D721Med (cell line): ENCODE results near the gene GPX3.

Source experiments
- DNase-seq: peaks from one replicate; pipeline ENCODE4 v3.0.0; 2011; ENCODE audit warnings: low spot score; ENCODE audit not compliant: insufficient read length
- FAIRE-seq: peaks from 2 replicates; lab custom pipeline; 2011; peaks lifted over from hg19 to GRCh38; lab: Jason Lieb, UNC
- CTCF ChIP-seq: IDR thresholded peaks from 2 replicates; pipeline ENCODE4 v1.5.1; 2012; ENCODE audit warnings: mild to moderate bottlenecking, control low read depth; ENCODE audit not compliant: insufficient read depth; ENCODE audit errors: missing control alignments

GPX3 gene

GRCh38 chr5:151071021-151071420 is 50.6 kb downstream of the GPX3 start:
- TF ChIP-seq CTCF = no peak
- FAIRE-seq = no peak
- DNase-seq = no peak

DNA sequence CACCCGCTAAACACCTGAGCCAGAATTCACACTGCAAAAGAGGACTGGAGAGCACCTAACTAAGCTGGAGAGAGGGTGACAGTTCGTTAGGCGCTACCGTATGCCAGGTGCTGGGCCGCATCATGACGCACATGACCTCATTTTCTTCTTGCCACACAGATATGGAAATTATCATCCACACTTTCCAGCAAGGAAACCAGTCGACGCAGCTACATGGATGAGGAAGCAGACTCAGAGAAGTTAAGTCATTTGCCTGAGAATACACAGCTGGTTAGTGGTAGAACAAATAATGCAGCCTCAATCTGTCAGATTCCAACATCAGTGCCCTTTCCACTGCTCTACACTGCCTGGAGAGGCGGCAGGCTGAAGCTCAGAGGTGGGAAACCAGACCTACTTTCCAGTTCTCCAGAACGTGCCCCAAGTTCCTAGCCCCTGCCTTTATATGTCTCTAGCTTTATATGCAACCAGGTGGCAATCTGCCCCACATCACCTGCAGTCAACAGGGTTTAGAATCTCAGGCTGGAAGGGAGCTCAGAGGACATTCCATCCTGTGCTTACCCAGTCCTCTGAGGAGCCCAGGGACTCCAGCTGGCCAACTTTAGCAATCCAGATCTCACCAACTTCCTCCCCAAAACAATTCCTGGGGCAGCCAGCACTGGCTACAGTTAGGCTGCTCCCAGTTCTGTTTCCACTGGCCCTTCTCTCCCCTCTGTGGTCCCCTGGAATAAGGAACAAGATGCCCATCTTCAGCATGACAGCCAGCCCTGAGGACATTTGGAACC is 51.6 kb downstream of the GPX3 start:
- FAIRE-seq (no peak), DNase-seq (no peak)
- no peak for TF ChIP-seq CTCF

DNA sequence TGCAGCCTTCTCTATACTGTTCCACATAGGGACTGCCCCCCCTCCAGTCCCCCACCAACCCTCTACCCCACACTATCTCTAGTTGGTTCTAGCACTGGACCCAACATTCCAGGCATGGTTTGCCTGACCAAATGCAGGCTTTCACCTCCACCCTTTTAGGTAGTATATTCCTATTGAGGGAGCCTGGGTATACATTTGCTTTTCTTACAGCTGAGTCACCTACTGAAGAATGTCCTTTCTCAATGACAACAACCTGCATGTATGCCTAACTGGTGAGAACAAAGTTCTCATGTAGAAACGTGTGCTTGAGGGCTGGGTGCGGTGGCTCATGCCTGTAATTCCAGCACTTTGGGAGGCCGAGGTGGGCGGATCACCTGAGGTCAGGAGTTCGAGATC is 52.2 kb downstream of the GPX3 start:
- FAIRE-seq (no peak), DNase-seq (no peak)
- TF ChIP-seq CTCF = no peak

- TF ChIP-seq CTCF = no peak
- FAIRE-seq (no peak), DNase-seq (no peak)
These were observed 52.9 kb downstream of the GPX3 start for GRCh38 chr5:151073280-151073679.

DNA sequence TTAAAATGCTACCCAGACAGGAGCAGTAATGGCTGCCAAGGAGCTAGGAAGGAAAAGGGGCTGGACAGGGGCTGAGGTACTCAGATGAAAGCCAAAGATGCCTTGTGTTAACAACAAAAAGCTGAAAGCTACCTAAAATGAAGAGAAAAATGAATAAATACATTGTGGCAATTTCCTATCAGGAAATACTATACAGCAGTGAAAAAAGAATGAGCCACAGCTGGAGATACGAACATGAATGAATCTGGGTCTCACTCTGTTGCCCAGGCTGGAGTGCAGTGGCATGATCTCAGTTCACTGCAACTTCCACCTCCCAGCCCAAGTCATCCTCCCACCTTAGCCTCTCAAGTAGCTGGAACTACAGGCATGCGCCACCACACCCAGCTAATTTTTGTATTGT is 54.2 kb downstream of the GPX3 start:
- no peak for DNase-seq
- TF ChIP-seq CTCF = no peak
- FAIRE-seq = no peak

DNA sequence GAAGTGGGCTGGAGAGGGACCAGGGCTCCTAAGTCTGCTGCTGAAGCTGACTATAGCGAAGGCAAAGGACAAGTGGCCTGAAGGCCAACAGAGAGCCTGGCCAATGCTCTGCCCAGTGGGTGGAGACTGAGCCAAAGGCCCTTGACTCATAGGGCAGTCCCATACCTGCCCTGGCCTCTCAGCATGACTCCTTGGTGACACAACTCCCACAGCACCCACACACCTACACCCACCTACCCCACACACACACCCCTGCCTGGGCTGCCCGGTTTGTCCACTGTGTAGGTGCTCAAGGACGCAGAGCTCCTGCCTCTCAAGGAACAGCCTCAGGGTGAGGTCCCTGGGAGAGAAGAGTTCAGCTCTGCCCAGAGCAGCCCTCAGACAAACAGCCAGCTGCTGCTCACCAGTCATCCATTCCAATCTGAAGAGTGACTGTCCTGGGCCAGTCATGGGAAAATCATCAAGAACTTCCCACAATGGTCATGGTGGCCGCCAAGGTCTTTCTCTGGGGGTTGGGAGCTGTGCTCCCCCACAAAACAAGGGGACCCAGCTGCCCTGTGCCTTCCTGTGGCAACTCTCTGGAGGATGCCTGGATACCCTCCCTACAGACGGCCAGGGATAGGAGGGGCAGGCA is 55.4 kb downstream of the GPX3 start:
- no peak for TF ChIP-seq CTCF
- no peak for DNase-seq
- FAIRE-seq = no peak

DNA sequence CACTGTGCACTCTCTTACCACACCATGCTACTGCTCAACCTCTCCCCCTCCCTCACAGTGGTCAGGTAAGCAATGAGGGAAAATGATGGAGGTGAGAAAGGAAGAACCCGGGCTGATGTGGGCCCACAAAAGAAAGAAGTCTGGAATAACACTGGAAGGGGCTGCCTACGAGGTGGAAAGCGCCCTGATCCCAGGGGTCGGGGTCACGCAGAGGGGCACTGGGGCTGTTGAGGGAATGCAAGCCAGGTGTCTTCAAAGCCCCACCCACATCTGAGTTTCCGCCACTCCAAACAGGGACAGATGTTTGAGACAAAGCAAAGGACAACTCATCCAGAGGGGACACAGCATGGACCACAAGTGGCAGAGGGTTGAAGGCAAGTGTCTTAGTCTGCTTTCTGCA is 56.2 kb downstream of the GPX3 start:
- FAIRE-seq (no peak), DNase-seq (no peak)
- TF ChIP-seq CTCF = no peak
